ENCODE measurements around the gene SKOR1.

Gene SKOR1

GRCh38 chr15:67832031-67832551, 6.8 kb downstream of the SKOR1 start:
- Histone ChIP-seq H3K79me2 (ENCODE audit: insufficient read depth, low read length) (no peaks in the 10 kb centered on the region), H3K27ac (ENCODE audit: low read length) (no peak overlapping the region), H3K27me3 (ENCODE audit: insufficient read depth, low read length, poor library complexity) (no peaks in the 10 kb centered on the region), H3K9me3 (ENCODE audit: insufficient read depth, low read length, severe bottlenecking) (no peaks in the 10 kb centered on the region), H3K4me1 (ENCODE audit: insufficient read depth, low read length) (peaks cover 15% of the 10 kb centered on the region), H3K4me2 (ENCODE audit: insufficient read depth, low read length) (no peak overlapping the region), H3K9ac (ENCODE audit: low read depth, low read length) (no peak overlapping the region), H3K4me3 (ENCODE audit: low read depth in 1 of 2, low read length in 2 of 2) (no peak overlapping the region), H4K20me1 (ENCODE audit: insufficient read depth, low read length) (no peaks in the 10 kb centered on the region), H2AFZ (ENCODE audit: low read depth, low read length) (no peak overlapping the region), H3K36me3 (ENCODE audit: insufficient read depth, low read length) (no peaks in the 10 kb centered on the region; the same call in 1 of the 2 replicates)
- DNase-seq = no peak
- ATAC-seq (ENCODE audit: insufficient read depth, low read depth) = no peak
- TF ChIP-seq CTCF (IDR thresholded peaks at IDR 0.05; ENCODE audit: borderline replicate concordance, extremely low read depth, low read length, poor library complexity, severe bottlenecking) (peak; percentile 12), EZH2 (IDR thresholded peaks at IDR 0.05; ENCODE audit: borderline replicate concordance, low read depth, low read length, severe bottlenecking) (no peak)

GRCh38 chr15:67832897-67833709, 7.8 kb downstream of the SKOR1 start:
- H3K9me3 ChIP-seq (ENCODE audit: insufficient read depth, low read length, severe bottlenecking) = no peaks in the 10 kb centered on the region
- no peaks in the 10 kb centered on the region for H3K27me3 ChIP-seq (ENCODE audit: insufficient read depth, low read length, poor library complexity)
- no peak overlapping the region for H3K9ac ChIP-seq (ENCODE audit: low read depth, low read length)
- H3K4me3 ChIP-seq (ENCODE audit: low read depth in 1 of 2, low read length in 2 of 2) = no peak overlapping the region
- TF ChIP-seq CTCF (IDR thresholded peaks at IDR 0.05; ENCODE audit: borderline replicate concordance, extremely low read depth, low read length, poor library complexity, severe bottlenecking) (no peak), EZH2 (IDR thresholded peaks at IDR 0.05; ENCODE audit: borderline replicate concordance, low read depth, low read length, severe bottlenecking) (no peak)
- H3K4me2 ChIP-seq (ENCODE audit: insufficient read depth, low read length) = no peak overlapping the region
- H4K20me1 ChIP-seq (ENCODE audit: insufficient read depth, low read length) = no peaks in the 10 kb centered on the region
- H3K27ac ChIP-seq (ENCODE audit: low read length) = no peak overlapping the region
- peaks cover 16% of the 10 kb centered on the region for H3K4me1 ChIP-seq (ENCODE audit: insufficient read depth, low read length)
- H2AFZ ChIP-seq (ENCODE audit: low read depth, low read length) = no peak overlapping the region
- no peaks in the 10 kb centered on the region for H3K79me2 ChIP-seq (ENCODE audit: insufficient read depth, low read length)
- H3K36me3 ChIP-seq (ENCODE audit: insufficient read depth, low read length) = no peaks in the 10 kb centered on the region; the same call in 1 of the 2 replicates
- DNase-seq (no peak), ATAC-seq (ENCODE audit: insufficient read depth, low read depth) (no peak)

DNA sequence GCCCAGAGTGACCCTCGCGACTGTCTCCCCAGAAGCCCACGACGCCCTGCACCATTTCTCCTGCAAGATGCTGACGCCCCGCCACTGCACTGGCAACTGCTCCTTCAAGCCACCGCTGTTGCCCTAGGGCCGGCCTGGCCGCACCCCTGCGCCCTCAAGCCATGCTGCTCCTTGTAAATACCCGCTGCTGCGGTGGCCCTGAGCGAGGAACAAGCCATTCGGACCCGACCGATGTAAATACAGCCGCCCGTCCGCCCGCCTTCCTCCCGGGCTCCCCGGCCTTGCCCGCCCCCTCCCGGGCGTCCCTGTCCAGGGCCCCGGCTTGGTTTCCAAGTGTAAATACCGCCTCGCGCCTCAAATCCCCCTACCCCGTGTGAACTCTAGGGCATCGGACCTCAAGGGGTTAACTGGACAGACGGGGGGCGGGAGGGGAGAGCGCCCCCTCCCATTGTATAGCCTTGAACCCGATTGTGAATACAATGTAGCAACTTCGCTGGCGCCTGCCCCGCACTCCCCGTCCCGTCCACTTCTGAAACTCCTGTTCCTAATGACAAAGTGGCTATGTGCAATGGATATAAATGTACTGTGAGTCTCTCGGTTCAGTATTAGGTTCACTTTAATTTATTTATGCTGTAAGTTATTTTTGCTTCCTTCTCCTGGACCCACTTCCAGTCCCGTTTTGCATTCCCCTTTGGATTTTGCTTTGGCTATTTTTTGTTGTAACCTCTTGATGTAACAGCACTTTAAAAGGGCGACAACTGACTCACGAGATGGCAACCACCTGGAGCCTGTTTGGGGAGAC, 8.6 kb downstream of the SKOR1 start:
- peaks cover 24% of the 10 kb centered on the region for H3K4me1 ChIP-seq (ENCODE audit: insufficient read depth, low read length)
- ATAC-seq (ENCODE audit: insufficient read depth, low read depth) = no peak
- no peak overlapping the region for H3K4me3 ChIP-seq (ENCODE audit: low read depth in 1 of 2, low read length in 2 of 2)
- no peak overlapping the region for H3K4me2 ChIP-seq (ENCODE audit: insufficient read depth, low read length)
- H3K36me3 ChIP-seq (ENCODE audit: insufficient read depth, low read length) = no peaks in the 10 kb centered on the region
- H3K27ac ChIP-seq (ENCODE audit: low read length) = no peak overlapping the region
- H2AFZ ChIP-seq (ENCODE audit: low read depth, low read length) = no peak overlapping the region
- no peaks in the 10 kb centered on the region for H3K27me3 ChIP-seq (ENCODE audit: insufficient read depth, low read length, poor library complexity)
- H3K9ac ChIP-seq (ENCODE audit: low read depth, low read length) = no peak overlapping the region
- no peaks in the 10 kb centered on the region for H3K79me2 ChIP-seq (ENCODE audit: insufficient read depth, low read length)
- H3K9me3 ChIP-seq (ENCODE audit: insufficient read depth, low read length, severe bottlenecking) = no peaks in the 10 kb centered on the region
- no peaks in the 10 kb centered on the region for H4K20me1 ChIP-seq (ENCODE audit: insufficient read depth, low read length)
- no peak for TF ChIP-seq EZH2 (IDR thresholded peaks at IDR 0.05; ENCODE audit: borderline replicate concordance, low read depth, low read length, severe bottlenecking)
- TF ChIP-seq CTCF (IDR thresholded peaks at IDR 0.05; ENCODE audit: borderline replicate concordance, extremely low read depth, low read length, poor library complexity, severe bottlenecking) = no peak
- DNase-seq = no peak
